Activated T-helper 2 cell treated with anti-CD3 and anti-CD28 coated beads, Interferon-gamma antibody, Interleukin-2, Interleukin-4, amounts not matched to agents 10 μg/mL and 5 μg/mL and 100 μg/mL, durations not matched to agents 14 hours and 24 hours and 36 hours (primary cell): ENCODE results near the gene MTHFD2. TPM values are rescaled to one million over a fixed set of nuclear protein-coding genes. Genes with fewer than 3 reads are reported as not detected.
A peak's percentile ranks its signal among the peaks of the same experiment; 100 is the strongest.
"Not testable (repeated sequence)": the region's sequence is repeated elsewhere in the genome, so short reads cannot be mapped to it uniquely, and the experiment has no call there.

ENCODE experiments used
- DNase-seq: peaks from one replicate; pipeline ENCODE4 v3.0.0; 2021; ENCODE audit warnings: low spot score
- H3K27ac Mint-ChIP-seq: one replicate; pipeline ENCODE4 v1.8.0; 2021; ENCODE audit warnings: mixed read lengths
- H3K27me3 Mint-ChIP-seq: one replicate; pipeline ENCODE4 v1.8.0; 2021; ENCODE audit warnings: low read depth, mixed read lengths
- H3K36me3 Mint-ChIP-seq: one replicate; pipeline ENCODE4 v1.8.0; 2021; ENCODE audit warnings: low read depth, mixed read lengths
- H3K4me1 Mint-ChIP-seq: one replicate; pipeline ENCODE4 v1.8.0; 2021; ENCODE audit warnings: low read depth, mixed read lengths
- H3K4me3 Mint-ChIP-seq: one replicate; pipeline ENCODE4 v1.8.0; 2021; ENCODE audit warnings: low read depth, mild to moderate bottlenecking, moderate library complexity, mixed read lengths
- H3K9me3 Mint-ChIP-seq: one replicate; pipeline ENCODE4 v1.8.0; 2021; ENCODE audit warnings: mixed read lengths
- intact Hi-C: fragments of 100-400 bp; cut with micrococcal nuclease; formaldehyde crosslinking; loops from one replicate; pipeline ENCODE4 v1.15.1; 2023
- total RNA-seq: library from RNA; stranded (reverse); gene quantifications from 2 replicates; pipeline ENCODE4 v1.2.3, GENCODE V29; 2022

MTHFD2 gene
- total RNA-seq, 1 donor from 2014 or later: 371 TPM

DNA sequence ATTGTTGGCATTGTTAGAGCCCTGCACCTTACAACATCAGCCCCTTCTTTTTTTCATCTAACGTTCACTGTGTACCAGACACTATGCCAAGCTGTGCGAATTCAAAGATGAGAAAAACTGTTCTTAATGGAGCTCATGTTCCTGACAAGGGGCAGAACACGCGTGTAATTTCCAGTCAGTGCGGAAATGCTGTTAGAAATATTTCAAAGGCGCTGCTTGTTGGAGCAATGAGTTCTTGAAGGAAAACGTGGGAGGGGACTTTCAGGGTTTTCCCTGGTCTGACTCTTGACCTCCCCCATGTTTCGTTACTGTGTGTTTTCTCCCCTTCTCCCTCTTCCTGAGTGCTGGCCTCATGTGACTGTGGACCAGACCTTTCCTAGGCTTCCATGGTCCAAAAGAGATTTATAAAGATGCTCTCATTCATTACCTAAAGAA, 1.5 kb downstream of the MTHFD2 start:
- Mint-ChIP-seq H3K4me3 (peak overlapping the region; percentile 100), H3K9me3 (no peaks in the 10 kb centered on the region), H3K27ac (peak overlapping the region; percentile 94), H3K27me3 (no peaks in the 10 kb centered on the region), H3K4me1 (peaks cover 47% of the 10 kb centered on the region), H3K36me3 (peaks cover 59% of the 10 kb centered on the region)
- no peak for DNase-seq
- intact Hi-C loops: loop anchor here (2.0 to 10.0 kb wide), 3 partner anchors 215 to 371 kb away; partner anchors contain the start of genes INO80B, STAMBP, TET3 and WBP1

DNA sequence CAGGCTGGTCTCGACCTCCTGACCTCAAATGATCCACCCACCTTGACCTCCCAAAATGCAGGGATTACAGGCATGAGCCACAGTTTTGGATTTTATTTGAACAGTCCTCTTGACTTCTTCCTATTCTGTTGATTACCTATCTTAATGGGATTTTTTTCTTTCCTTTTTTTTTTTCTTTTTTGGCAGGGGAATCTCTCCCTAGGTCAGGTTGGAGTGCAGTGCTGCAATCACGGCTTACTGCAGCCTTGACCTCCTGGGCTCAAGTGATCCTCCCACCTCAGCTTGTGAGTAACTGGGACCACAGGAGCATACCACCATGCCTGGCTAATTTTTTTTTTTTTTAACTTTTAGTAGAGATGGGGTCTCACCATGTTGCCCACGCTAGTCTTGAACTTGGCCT, 2.8 kb downstream of the MTHFD2 start:
- peaks cover 59% of the 10 kb centered on the region for H3K4me1 Mint-ChIP-seq
- H3K27me3 Mint-ChIP-seq: no peaks in the 10 kb centered on the region
- peaks cover 72% of the 10 kb centered on the region for H3K36me3 Mint-ChIP-seq
- no peaks in the 10 kb centered on the region for H3K9me3 Mint-ChIP-seq
- peak overlapping the region; percentile 100 for H3K4me3 Mint-ChIP-seq
- peak overlapping the region; percentile 70 for H3K27ac Mint-ChIP-seq
- intact Hi-C loops: loop anchor here (10.0 kb wide), 1 partner anchor 216 kb away; the partner anchor contains the start of gene TET3
- DNase-seq: no peak

DNA sequence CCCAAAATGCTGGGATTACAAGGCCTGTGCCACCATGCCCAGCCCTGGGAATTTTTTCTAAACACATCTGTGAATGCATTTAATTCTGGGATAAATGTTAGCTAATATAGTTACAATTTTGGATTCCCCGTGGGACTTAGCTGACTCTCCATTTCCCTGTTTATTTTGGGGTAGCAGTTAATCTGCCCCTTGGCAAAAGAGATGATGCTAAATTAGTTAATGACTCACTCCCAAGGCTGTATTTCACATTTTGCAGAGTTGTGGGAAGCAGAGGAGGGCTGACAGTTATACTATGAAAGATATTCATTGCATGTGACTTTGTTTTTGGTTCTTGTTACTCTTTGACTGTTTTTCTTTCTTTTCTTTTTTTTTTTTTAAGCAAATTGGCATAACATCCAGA, 3.2 kb downstream of the MTHFD2 start:
- peak overlapping the region; percentile 100 for H3K4me3 Mint-ChIP-seq
- intact Hi-C loops: loop anchor here (10.0 kb wide), 1 partner anchor 217 kb away; the partner anchor contains the start of gene TET3
- no peak overlapping the region for H3K27ac Mint-ChIP-seq
- no peaks in the 10 kb centered on the region for H3K9me3 Mint-ChIP-seq
- no peak for DNase-seq
- peaks cover 76% of the 10 kb centered on the region for H3K36me3 Mint-ChIP-seq
- peaks cover 63% of the 10 kb centered on the region for H3K4me1 Mint-ChIP-seq
- no peaks in the 10 kb centered on the region for H3K27me3 Mint-ChIP-seq

DNA sequence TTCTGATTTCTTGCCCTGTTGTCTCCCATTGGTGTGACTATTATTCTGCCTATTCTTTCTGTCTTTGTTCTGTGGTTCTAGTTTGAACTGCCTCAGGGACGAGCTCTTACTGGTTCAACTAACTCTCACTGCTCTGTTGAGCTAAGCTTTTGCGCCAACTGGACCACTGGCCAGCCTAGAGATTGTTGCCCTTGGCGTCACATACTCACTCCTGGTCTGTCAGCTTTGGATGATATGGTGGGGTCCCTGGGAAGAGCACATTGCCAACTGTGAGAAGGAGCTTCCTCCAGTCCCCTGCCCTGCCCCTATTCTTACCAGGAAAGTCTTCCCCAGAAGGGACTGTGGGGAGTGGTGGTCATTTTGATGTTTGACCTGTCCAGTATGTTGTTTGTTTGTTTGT, 6.0 kb downstream of the MTHFD2 start:
- H3K36me3 Mint-ChIP-seq: peaks cover 95% of the 10 kb centered on the region
- no peaks in the 10 kb centered on the region for H3K9me3 Mint-ChIP-seq
- no peaks in the 10 kb centered on the region for H3K27me3 Mint-ChIP-seq
- peak overlapping the region; percentile 79 for H3K4me3 Mint-ChIP-seq
- intact Hi-C loops: loop anchor here (10.0 kb wide), 1 partner anchor 220 kb away; the partner anchor contains the start of gene TET3
- peaks cover 61% of the 10 kb centered on the region for H3K4me1 Mint-ChIP-seq
- peak overlapping the region; percentile 98 for H3K27ac Mint-ChIP-seq
- DNase-seq: no peak

DNA sequence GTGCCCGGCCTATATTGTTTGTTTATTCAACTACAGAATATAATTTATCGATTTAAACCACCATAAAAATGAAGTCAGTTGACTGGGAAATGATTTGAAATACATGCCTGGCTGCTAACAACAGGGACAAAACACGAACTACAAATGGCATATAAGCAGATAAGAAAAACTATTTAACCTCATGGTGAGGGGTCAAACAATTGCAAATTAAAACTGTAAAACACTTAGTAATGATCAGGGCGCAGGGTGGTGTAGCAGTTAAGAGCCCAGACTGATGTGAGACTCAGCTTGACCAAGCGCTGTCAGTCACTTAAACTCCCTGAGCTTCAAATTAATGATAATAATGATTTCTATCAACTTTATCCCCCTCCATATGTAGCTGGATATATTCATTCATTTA, 6.7 kb downstream of the MTHFD2 start:
- Mint-ChIP-seq H3K4me1 (peaks cover 64% of the 10 kb centered on the region), H3K27me3 (no peaks in the 10 kb centered on the region), H3K27ac (peak overlapping the region; percentile 98), H3K4me3 (peak overlapping the region; percentile 79), H3K9me3 (no peaks in the 10 kb centered on the region), H3K36me3 (peaks cover 94% of the 10 kb centered on the region)
- DNase-seq: no peak
- intact Hi-C loops: loop anchor here (10.0 kb wide), 1 partner anchor 220 kb away; the partner anchor contains the start of gene TET3

DNA sequence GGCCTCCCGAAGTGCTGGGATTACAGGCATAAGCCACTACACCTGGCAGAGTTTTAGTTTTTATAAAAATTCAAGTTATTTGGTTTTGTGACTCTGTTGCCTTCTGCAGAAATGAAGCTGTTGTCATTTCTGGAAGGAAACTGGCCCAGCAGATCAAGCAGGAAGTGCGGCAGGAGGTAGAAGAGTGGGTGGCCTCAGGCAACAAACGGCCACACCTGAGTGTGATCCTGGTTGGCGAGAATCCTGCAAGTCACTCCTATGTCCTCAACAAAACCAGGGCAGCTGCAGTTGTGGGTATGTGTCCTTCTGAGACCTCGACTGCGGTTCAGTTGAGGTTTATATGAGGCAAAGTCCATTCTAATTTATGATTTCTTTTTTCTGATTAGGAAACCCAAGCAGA, 7.2 kb downstream of the MTHFD2 start:
- Mint-ChIP-seq H3K4me1 (peaks cover 62% of the 10 kb centered on the region), H3K27me3 (no peaks in the 10 kb centered on the region), H3K27ac (peak overlapping the region; percentile 98), H3K9me3 (no peaks in the 10 kb centered on the region), H3K36me3 (peaks cover 91% of the 10 kb centered on the region), H3K4me3 (peak overlapping the region; percentile 79)
- intact Hi-C loops: loop anchor here (10.0 kb wide), 1 partner anchor 221 kb away; the partner anchor contains the start of gene TET3
- peak; percentile 35 for DNase-seq

DNA sequence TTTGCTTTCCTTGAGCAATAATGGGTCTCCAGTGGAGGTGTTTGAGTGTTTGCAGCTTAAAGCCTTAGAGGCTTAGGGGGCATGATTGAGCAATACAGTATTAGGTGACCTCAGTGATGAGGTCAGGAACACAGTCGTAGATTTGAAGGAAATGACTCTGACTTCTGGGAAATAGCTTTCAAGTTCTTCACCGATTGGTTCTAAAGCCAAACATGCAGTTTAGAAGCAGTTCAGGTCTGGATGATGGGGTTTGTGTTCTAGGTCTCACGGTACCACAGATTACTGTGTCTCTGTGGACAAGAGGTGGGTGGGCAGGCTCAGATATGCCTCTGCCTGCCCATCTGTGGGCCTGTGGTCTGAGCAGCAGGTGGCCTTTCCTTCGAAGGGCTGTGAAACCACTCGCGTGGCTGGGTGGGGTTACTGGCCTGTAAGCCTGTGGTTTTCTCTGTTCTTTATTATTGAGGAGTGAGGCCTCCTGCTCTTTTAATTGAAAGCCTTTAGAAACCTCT, 7.8 kb downstream of the MTHFD2 start:
- H3K4me1 Mint-ChIP-seq: peaks cover 57% of the 10 kb centered on the region

DNA sequence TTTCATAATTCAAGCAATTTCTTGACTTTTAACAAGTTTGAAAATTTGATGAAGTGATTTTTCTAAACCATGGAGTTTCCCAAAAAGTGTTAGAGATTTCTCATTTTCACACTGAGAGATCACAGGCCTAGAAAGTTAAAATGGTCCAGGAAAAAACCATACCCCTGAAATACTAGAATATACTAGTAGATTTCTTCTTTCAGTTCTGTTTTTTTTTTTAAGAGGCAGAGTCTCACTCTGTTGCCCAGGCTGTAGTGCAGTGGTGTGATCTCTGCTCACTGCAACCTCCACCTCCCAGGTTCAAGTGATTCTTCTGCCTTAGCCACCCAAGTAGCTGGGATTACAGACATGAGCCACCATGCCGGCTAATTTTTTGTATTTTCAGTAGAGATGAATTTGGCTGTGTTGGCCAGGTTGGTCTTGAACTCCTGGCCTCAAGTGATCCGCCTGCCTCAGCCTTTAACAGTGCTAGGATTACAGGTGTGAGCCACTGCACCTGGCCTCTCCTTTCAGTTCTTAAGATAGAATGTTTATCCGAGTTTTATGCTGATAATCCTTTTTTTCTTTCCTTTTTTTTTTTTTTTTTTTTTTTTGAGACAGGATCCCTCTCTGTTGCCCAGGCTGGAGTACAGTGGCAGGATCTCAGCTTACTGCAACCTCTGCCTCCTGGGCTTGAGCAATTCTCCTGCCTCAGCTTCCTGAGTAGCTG, 14.4 kb downstream of the MTHFD2 start:
- DNase-seq: no peak
- Mint-ChIP-seq H3K27ac (no peak overlapping the region), H3K4me1 (peaks cover 15% of the 10 kb centered on the region), H3K36me3 (peaks cover 86% of the 10 kb centered on the region), H3K9me3 (no peaks in the 10 kb centered on the region), H3K27me3 (no peaks in the 10 kb centered on the region), H3K4me3 (no peak overlapping the region)
- intact Hi-C loops: no loop called here

More for the DNA sequence above, 7.8 kb downstream of the MTHFD2 start:
- no peaks in the 10 kb centered on the region for H3K27me3 Mint-ChIP-seq
- H3K27ac Mint-ChIP-seq: peak overlapping the region; percentile 98
- peak overlapping the region; percentile 79 for H3K4me3 Mint-ChIP-seq
- H3K9me3 Mint-ChIP-seq: no peaks in the 10 kb centered on the region
- H3K36me3 Mint-ChIP-seq: peaks cover 90% of the 10 kb centered on the region
- intact Hi-C loops: loop anchor here (1.0 to 10.0 kb wide), 3 partner anchors 8 to 221 kb away; partner anchors contain the start of genes MOB1A, MTHFD2 and TET3
- DNase-seq: peak; percentile 48

DNA sequence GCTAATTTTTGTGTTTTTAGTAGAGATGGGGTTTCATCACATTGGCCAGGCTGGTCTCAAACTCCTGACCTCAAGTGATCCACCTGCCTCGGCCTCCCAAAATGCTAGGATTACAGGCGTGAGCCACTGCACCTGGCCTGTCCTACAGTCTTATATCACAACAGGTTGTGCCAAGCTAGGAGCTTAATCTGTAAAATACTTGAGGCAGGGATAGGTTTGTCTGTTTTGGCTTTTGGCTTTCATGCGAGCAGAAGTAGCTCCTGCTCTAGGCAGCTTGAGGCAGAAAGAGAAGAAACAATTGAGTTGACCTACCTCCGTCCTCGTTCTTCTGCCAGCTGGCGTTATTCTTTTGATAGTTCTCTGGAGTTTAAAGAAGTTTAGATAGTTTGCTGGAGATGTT, 17.4 kb downstream of the MTHFD2 start:
- DNase-seq, H3K27ac Mint-ChIP-seq, intact Hi-C loops: not testable (repeated sequence)

DNA sequence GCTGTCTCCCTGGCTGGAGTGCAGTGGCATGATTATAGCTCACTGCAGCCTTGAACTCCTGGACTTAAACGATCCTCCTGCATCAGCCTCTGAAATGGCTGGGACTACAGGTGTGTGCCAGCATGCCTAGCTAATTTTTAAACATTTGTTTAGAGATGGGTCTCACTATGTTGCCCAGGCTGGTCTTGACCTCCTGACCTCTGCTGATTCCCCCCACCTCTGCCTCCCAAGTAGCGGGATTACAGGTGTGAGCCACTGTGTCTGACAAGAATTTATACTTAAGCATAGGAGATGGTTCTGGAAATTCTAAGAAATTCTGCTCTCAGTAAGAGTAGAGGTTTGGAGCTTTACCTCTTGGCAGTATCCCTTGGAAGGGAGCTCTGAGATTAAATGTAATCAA, 18.2 kb downstream of the MTHFD2 start:
- H3K9me3 Mint-ChIP-seq: no peaks in the 10 kb centered on the region
- peaks cover 5% of the 10 kb centered on the region for H3K4me1 Mint-ChIP-seq
- no peaks in the 10 kb centered on the region for H3K27me3 Mint-ChIP-seq
- no peak for DNase-seq
- H3K27ac Mint-ChIP-seq: no peak overlapping the region
- intact Hi-C loops: no loop called here
- H3K36me3 Mint-ChIP-seq: peaks cover 81% of the 10 kb centered on the region
- H3K4me3 Mint-ChIP-seq: no peak overlapping the region

More for the DNA sequence above, 17.4 kb downstream of the MTHFD2 start:
- not testable (repeated sequence) for H3K9me3 Mint-ChIP-seq, H3K27me3 Mint-ChIP-seq, H3K4me1 Mint-ChIP-seq, H3K4me3 Mint-ChIP-seq
- peaks cover 83% of the 10 kb centered on the region for H3K36me3 Mint-ChIP-seq

DNA sequence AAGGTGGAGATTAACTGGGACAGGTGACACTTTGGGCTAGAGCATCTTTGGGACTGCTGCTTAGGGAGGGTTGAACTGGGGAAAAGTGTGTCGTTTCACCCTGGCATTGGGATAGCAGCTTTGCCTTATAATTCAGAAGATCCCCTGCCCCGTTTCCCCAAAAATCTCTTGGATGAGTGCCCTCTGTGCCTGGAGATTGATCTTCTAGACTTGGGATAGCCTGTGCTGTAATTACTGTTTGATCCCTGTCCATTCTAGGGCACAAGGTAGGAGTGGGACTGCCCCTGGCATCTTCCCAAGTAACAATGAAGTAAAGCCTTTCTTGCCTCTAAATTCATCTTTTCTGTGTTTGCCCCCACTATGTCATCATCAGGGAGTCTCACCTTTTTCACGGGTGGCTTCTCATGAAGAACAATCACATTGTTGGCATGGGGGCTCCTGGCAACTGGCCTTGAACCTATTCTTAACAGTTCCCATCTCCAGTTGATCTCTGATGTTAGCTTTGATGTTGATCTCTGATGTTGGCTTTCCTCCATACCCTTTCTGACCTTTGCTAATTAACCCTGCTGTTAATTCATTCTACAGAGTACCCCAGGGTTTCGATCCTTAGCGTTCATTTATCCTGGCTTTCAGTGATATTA, 21.6 kb downstream of the MTHFD2 start:
- Mint-ChIP-seq H3K9me3 (no peaks in the 10 kb centered on the region), H3K4me1 (peaks cover 8% of the 10 kb centered on the region), H3K36me3 (peaks cover 61% of the 10 kb centered on the region), H3K27ac (no peak overlapping the region), H3K27me3 (no peaks in the 10 kb centered on the region), H3K4me3 (no peak overlapping the region)
- DNase-seq: no peak
- intact Hi-C loops: no loop called here

DNA sequence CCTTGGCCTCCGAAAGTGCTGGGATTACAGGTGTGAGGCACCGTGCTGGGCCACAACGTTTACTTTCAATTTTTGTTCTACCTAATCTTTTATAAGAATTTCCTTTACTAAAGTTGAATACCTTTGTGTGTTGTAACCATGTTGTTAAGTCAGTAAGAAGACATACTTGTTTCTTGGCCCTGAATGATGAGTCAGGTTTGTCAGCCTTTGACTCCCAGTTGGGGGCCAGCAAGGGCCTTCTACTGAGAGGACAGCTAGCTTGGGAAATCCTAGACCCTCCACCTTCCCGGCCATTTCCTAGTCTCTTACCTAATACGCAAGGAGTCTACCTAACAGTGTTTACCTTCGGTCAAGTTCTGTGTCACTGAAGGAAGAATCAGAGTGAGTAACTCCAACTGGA, 22.7 kb downstream of the MTHFD2 start:
- H3K9me3 Mint-ChIP-seq: no peaks in the 10 kb centered on the region
- H3K27ac Mint-ChIP-seq: no peak overlapping the region
- no peak for DNase-seq
- intact Hi-C loops: no loop called here
- H3K4me1 Mint-ChIP-seq: peaks cover 8% of the 10 kb centered on the region
- no peaks in the 10 kb centered on the region for H3K27me3 Mint-ChIP-seq
- H3K36me3 Mint-ChIP-seq: peaks cover 53% of the 10 kb centered on the region
- H3K4me3 Mint-ChIP-seq: no peak overlapping the region
